K562 (cell line): ENCODE results near the gene PLEKHG4B. TPM values are rescaled to one million over a fixed set of nuclear protein-coding genes. Genes with fewer than 3 reads are reported as not detected.
"Not testable (repeated sequence)": the region's sequence is repeated elsewhere in the genome, so short reads cannot be mapped to it uniquely, and the experiment has no call there.

Experiments used
- ATAC-seq: fragments of 200-7000 bp; cut with Tn5 transposase; 3 replicates; pipeline ENCODE4 v1.9.1; 2020; ENCODE audit warnings: moderate library complexity
- BruUV-seq: library from RNA; stranded (reverse); fragments of 400-500 nt; replicated peaks from 2 replicates; lab custom pipeline; 2021; lab: Mats Ljungman, UMichigan
- CTCF ChIA-PET: fragments of 300-600 bp; formaldehyde crosslinking; extraction: SDS; loops from one replicate; lab custom pipeline; 2021; ENCODE audit warnings: low intra/inter-chr PET ratio; lab: Yijun Ruan, JAX
- POLR2A ChIA-PET: fragments of 300-600, 350-650 bp; sonication (Branson Sonifier 250); formaldehyde crosslinking; extraction: SDS; loops from one replicate; lab custom pipeline; 2021; ENCODE audit warnings: antibody characterized with exemption, inconsistent platforms; lab: Yijun Ruan, JAX
- DNase-seq, 4 experiments: peaks; one replicate each; pipeline versions ENCODE4 v3.0.0 to v3.0.0-alpha.2; 2011 to 2018; ENCODE audit warnings: low spot score in 3 of 4, mixed read lengths in 3 of 4; ENCODE audit errors: extremely low read depth in 1 of 4
- FAIRE-seq: peaks from 2 replicates; lab custom pipeline; 2011; peaks lifted over from hg19 to GRCh38; lab: Jason Lieb, UNC
- H2AFZ ChIP-seq: 2 replicates; pipeline ENCODE4 v1.6.0; 2011; ENCODE audit warnings: low read depth, low read length, control low read depth, inconsistent platforms
- H3K27ac ChIP-seq: fragments of 200-600 bp; 3 replicates; pipeline ENCODE4 v1.8.0; 2011; ENCODE audit warnings: low read depth, mild to moderate bottlenecking, control low read depth, inconsistent platforms, low read length, moderate library complexity, mixed read lengths; ENCODE audit errors: extremely low read depth
- H3K27me3 ChIP-seq, 2 experiments: fragments of 300-600 bp in 1 of 2; 2 replicates in 1 of 2; 3 replicates in 1 of 2; pipeline versions ENCODE4 v1.6.0 to v1.8.0; 2011; ENCODE audit warnings: inconsistent platforms in 2 of 2, low read length in 2 of 2, mild to moderate bottlenecking in 1 of 2, mixed read lengths in 1 of 2, moderate library complexity in 1 of 2; ENCODE audit not compliant: control insufficient read depth in 2 of 2, insufficient read depth in 2 of 2
- H3K36me3 ChIP-seq: fragments of 300-600 bp; 3 replicates; pipeline ENCODE4 v1.8.0; 2011; ENCODE audit warnings: mild to moderate bottlenecking, low read length, inconsistent platforms; ENCODE audit not compliant: control insufficient read depth, insufficient read depth
- H3K4me1 ChIP-seq, 2 experiments: fragments of 200-600 bp in 1 of 2; replicated peaks in 1 of 2; 2 replicates in 1 of 2; 3 replicates in 1 of 2; pipeline versions ENCODE4 v1.5.1 to v1.8.0; 2011; ENCODE audit warnings: inconsistent platforms in 2 of 2, low read length in 2 of 2, mild to moderate bottlenecking in 1 of 2, mixed read lengths in 1 of 2, moderate library complexity in 1 of 2; ENCODE audit not compliant: control insufficient read depth in 2 of 2, insufficient read depth in 2 of 2
- H3K4me2 ChIP-seq: 2 replicates; pipeline ENCODE4 v1.6.1; 2011; ENCODE audit warnings: low read length, control low read depth, inconsistent platforms, mixed read lengths; ENCODE audit not compliant: insufficient read depth
- H3K4me3 ChIP-seq: fragments of 200-600 bp; sonication (generic), shearing (Covaris generic); 2 replicates; pipeline ENCODE4 v1.5.1; 2016; ENCODE audit warnings: control low read depth, inconsistent platforms
- H3K79me2 ChIP-seq: fragments of 200-600 bp; 3 replicates; pipeline ENCODE4 v1.8.0; 2011; ENCODE audit warnings: low read length, inconsistent platforms; ENCODE audit not compliant: control insufficient read depth, insufficient read depth
- H3K9ac ChIP-seq, 2 experiments: 2 replicates each; pipeline versions ENCODE4 v1.6.0 to v1.6.1; 2011; ENCODE audit warnings: low read depth in 2 of 2, low read length in 2 of 2, control low read depth in 1 of 2, inconsistent platforms in 1 of 2, mild to moderate bottlenecking in 1 of 2, mixed read lengths in 1 of 2; ENCODE audit not compliant: insufficient read depth in 1 of 2
- H3K9me1 ChIP-seq: one replicate; pipeline ENCODE4 v1.6.0; 2011; ENCODE audit warnings: inconsistent platforms, mild to moderate bottlenecking, low read length, moderate library complexity; ENCODE audit not compliant: control insufficient read depth, insufficient read depth
- H3K9me3 ChIP-seq: replicated peaks from 2 replicates; pipeline ENCODE4 v1.5.1; 2011; ENCODE audit warnings: low read depth, low read length, inconsistent platforms; ENCODE audit not compliant: control insufficient read depth, insufficient read depth
- H4K20me1 ChIP-seq: replicated peaks from 2 replicates; pipeline ENCODE4 v1.6.1; 2011; ENCODE audit warnings: low read length, inconsistent platforms, mixed read lengths; ENCODE audit not compliant: control insufficient read depth, insufficient read depth
- PHB2 ChIP-seq: fragments of 450-650 bp; IDR thresholded peaks from 2 replicates; pipeline ENCODE4 v1.6.1; 2017; ENCODE audit warnings: low read depth
- PRPF4 ChIP-seq: fragments of 200-400 bp; formaldehyde crosslinking; IDR thresholded peaks from one replicate; pipeline ENCODE4 v1.6.1; 2017; ENCODE audit warnings: low read length, low read depth, mild to moderate bottlenecking; ENCODE audit not compliant: insufficient read depth, poor library complexity, severe bottlenecking
- RB1 ChIP-seq: fragments of 450-650 bp; IDR thresholded peaks from 2 replicates; pipeline ENCODE4 v1.6.1; 2017; ENCODE audit warnings: low read depth, mild to moderate bottlenecking
- SNRNP70 ChIP-seq: fragments of 200-400 bp; formaldehyde crosslinking; optimal IDR thresholded peaks from 2 replicates; pipeline ENCODE3; 2017; ENCODE audit warnings: low read depth, low read length
- ZNF445 ChIP-seq: fragments of 250-450 bp; sonication (Bioruptor Pico); IDR thresholded peaks from 2 replicates; pipeline ENCODE4 v1.4.0; 2020; ENCODE audit warnings: low read depth, mild to moderate bottlenecking, moderate library complexity
- ZNF766 ChIP-seq: fragments of 200-800 bp; sonication (Bioruptor generic); conservative IDR thresholded peaks from 2 replicates; pipeline ENCODE4 v1.6.1; 2016; ENCODE audit warnings: missing genetic modification characterization, missing compliant biosample characterization
- WGBS: fragments of 100-300 bp; shearing (Covaris generic); methylation state at CpG from one replicate; pipeline ENCODE4 v1.1.6; 2016; ENCODE audit warnings: low coverage, mixed read lengths; ENCODE audit not compliant: insufficient coverage; ENCODE audit errors: missing lambda C conversion rate; 5-methylcytosine and 5-hydroxymethylcytosine counted together
- in situ Hi-C: fragments of 300-500 bp; cut with MboI; formaldehyde crosslinking; loops from 4 replicates; pipeline ENCODE4 v1.15.0; 2018; ENCODE audit warnings: inconsistent platforms, mixed read lengths
- intact Hi-C: fragments of 100-400 bp; cut with micrococcal nuclease; formaldehyde crosslinking; loops from 2 replicates; pipeline ENCODE4 v1.14.2; 2022
- polyA plus RNA-seq, 8 experiments: library from polyadenylated mRNA; depleted of rRNA in 4 of 8; stranded (reverse) in 5 of 8; unstranded in 3 of 8; fragments of >200 nt; fragmentation: Nextera tagmentation in 2 of 8; fragmentation: Illumina TruSeq in 1 of 8; extraction: Ambion mirVana in 2 of 8; extraction: Trizol in 1 of 8; gene quantifications; 2 replicates each; pipeline versions ENCODE4 v1.2.1 to v1.2.3, GENCODE V29; 2011 to 2014; ENCODE audit warnings: inconsistent platforms in 1 of 8, missing spikeins in 1 of 8
- total RNA-seq, 7 experiments: library from RNA; depleted of rRNA in 6 of 7; stranded (reverse); fragments of >200 nt in 6 of 7; fragmentation: Illumina TruSeq in 2 of 7; extraction: Trizol in 2 of 7; gene quantifications; 2 replicates each; pipeline versions ENCODE4 v1.2.1 to v1.2.3, GENCODE V29; 2011 to 2021; ENCODE audit warnings: low replicate concordance in 1 of 7
- TF ChIP-seq, protein P1 (sequence below): sonication (generic); formaldehyde crosslinking; IDR thresholded peaks from 2 replicates; pipeline ENCODE4 v1.8.1; 2023; ENCODE audit warnings: mild to moderate bottlenecking, missing genetic modification reagents

PLEKHG4B gene
- total and polyA plus RNA-seq, 9 of the 15 experiments (the other 6 are each of a cell fraction or from before 2014, with no cell fraction given), result 0.02 TPM; not detected in 8

DNA sequence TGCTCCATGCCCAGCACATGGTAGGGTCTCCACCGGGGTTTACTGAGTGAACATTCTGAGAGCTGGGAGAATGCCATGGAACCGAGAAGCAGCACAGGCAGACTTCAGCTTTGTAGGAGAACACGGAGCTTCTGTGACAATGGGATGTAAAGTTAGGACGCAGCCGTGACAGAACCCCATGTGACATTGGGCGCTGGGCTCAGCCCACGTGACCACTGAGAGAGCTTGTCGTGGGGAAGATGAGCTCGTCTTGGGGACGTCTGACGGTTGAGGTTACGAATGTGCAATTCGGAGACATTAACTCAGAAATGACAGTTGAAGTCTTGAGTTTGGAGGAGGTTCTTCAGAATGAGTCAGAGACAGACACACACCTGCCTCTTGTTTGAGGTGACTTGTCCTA, 139.7 kb downstream of the PLEKHG4B start (continued):
- TF ChIP-seq, protein P1, sequence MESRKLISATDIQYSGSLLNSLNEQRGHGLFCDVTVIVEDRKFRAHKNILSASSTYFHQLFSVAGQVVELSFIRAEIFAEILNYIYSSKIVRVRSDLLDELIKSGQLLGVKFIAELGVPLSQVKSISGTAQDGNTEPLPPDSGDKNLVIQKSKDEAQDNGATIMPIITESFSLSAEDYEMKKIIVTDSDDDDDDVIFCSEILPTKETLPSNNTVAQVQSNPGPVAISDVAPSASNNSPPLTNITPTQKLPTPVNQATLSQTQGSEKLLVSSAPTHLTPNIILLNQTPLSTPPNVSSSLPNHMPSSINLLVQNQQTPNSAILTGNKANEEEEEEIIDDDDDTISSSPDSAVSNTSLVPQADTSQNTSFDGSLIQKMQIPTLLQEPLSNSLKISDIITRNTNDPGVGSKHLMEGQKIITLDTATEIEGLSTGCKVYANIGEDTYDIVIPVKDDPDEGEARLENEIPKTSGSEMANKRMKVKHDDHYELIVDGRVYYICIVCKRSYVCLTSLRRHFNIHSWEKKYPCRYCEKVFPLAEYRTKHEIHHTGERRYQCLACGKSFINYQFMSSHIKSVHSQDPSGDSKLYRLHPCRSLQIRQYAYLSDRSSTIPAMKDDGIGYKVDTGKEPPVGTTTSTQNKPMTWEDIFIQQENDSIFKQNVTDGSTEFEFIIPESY (CRISPR knock-in tag), result no peak

DNA sequence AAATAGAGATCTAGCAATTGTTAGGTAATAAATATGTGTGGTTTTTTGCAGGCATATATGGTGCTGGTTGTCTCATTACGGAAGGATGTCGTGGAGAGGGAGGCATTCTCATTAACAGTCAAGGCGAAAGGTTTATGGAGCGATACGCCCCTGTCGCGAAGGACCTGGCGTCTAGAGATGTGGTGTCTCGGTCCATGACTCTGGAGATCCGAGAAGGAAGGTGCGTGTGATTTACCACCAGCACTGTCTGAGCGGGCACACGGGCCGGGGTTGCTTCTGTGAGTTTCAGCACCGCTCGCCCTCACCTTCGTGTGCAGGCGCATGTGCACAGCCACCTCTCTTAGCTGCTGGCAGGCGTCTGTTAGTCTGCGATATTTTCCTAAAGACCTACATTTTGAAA, 141.5 kb downstream of the PLEKHG4B start:
- H2AFZ ChIP-seq, H3K79me2 ChIP-seq, DNase-seq, H3K9ac ChIP-seq, FAIRE-seq, POLR2A ChIA-PET, H3K27me3 ChIP-seq, BruUV-seq, H3K4me1 ChIP-seq, in situ Hi-C loops, ATAC-seq, H3K4me3 ChIP-seq, H3K27ac ChIP-seq, H3K9me1 ChIP-seq, H4K20me1 ChIP-seq, H3K9me3 ChIP-seq, H3K4me2 ChIP-seq, intact Hi-C loops: not testable (repeated sequence)
- peaks cover 91% of the 10 kb centered on the region for H3K36me3 ChIP-seq
- WGBS, result 98% methylated on average over 20 of the region's 20 CpGs
- CTCF ChIA-PET, result interaction anchor here (0.6 kb wide), 1 partner anchor 1400 kb away, joined by 4 read pairs; no protein-coding TSS in a partner anchor

DNA sequence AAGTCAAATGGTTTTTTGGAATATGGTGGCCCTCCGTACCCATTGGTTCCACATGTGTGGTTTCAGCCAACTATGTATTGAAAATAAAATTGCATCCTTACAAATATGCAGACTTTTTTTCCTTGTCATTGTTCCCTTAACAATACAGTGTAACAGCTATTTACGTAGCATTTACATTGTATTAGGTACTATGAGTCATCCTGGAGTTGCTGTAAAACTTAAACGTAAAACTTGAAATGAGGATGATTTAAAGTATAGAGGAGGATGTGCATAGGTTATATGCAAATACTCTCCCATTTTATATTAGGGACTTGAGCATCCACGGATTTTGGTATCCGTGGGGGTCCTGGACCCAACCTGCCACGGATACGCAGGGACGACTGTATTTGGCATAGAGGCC, 142.5 kb downstream of the PLEKHG4B start:
- intact Hi-C loops, result no loop called here

DNA sequence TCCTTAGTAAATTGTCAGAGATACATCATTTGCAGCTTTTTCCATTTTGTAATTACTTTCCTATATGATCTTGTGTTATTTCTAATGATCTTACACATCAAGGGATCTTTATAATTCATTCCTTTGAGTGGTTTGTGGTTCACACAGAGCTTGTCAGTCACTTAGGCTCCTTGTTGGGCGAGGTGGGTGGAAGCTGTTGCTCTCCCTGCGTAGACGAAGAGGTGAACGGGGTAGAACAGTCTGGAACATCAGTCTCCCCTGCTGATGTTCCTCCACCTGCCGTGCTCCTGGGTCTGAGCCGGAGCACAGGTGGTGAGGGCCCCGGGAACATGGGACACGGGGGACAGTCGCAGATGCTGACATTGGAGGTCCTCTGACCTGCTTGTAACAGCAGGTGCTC, 143.6 kb downstream of the PLEKHG4B start:
- POLR2A ChIA-PET, result interaction anchor here (1.3 kb wide), 1 partner anchor 11 kb away, joined by 3 read pairs; no protein-coding TSS in a partner anchor
- H3K9me1 ChIP-seq, H3K27ac ChIP-seq, CTCF ChIA-PET, H3K4me2 ChIP-seq, H3K9me3 ChIP-seq, H2AFZ ChIP-seq, H3K27me3 ChIP-seq, FAIRE-seq, H3K79me2 ChIP-seq, intact Hi-C loops, H4K20me1 ChIP-seq, BruUV-seq, DNase-seq, H3K4me3 ChIP-seq, H3K4me1 ChIP-seq, H3K9ac ChIP-seq, ATAC-seq: not testable (repeated sequence)
- in situ Hi-C loops, result loop anchor here (5.0 kb wide), 1 partner anchor 1357 kb away; no protein-coding TSS in a partner anchor
- H3K36me3 ChIP-seq, result peaks cover 83% of the 10 kb centered on the region
- 100% methylated on average over 5 of the region's 9 CpGs for WGBS

More for the DNA sequence above, 142.5 kb downstream of the PLEKHG4B start:
- Histone ChIP-seq H3K9me3 (no peaks in the 10 kb centered on the region), H3K9ac (no peak overlapping the region), H4K20me1 (no peaks in the 10 kb centered on the region), H3K27me3 (no peaks in the 10 kb centered on the region), H3K27ac (no peak overlapping the region), H3K4me1 (no peaks in the 10 kb centered on the region), H3K9me1 (no peaks in the 10 kb centered on the region), H3K36me3 (peaks cover 86% of the 10 kb centered on the region), H2AFZ (no peak overlapping the region), H3K79me2 (no peaks in the 10 kb centered on the region), H3K4me3 (no peak overlapping the region), H3K4me2 (no peak overlapping the region)
- WGBS, result 98% methylated on average over 8 of the region's 8 CpGs
- TF ChIP-seq SNRNP70 (no peak), PHB2 (no peak), ZNF766 (CRISPR knock-in tag) (no peak), ZNF445 (CRISPR knock-in tag) (no peak), PRPF4 (no peak), RB1 (no peak)
- FAIRE-seq (no peak), DNase-seq (no peak), ATAC-seq (no peak)
- in situ Hi-C loops, result no loop called here
- ChIA-PET POLR2A (no interaction called here), CTCF (no interaction called here)
- no TSS peak for BruUV-seq
